ENCODE data around the gene PCED1A.
"Not testable (repeated sequence)": the region's sequence is repeated elsewhere in the genome, so short reads cannot be mapped to it uniquely, and the experiment has no call there.

The PCED1A gene

DNA sequence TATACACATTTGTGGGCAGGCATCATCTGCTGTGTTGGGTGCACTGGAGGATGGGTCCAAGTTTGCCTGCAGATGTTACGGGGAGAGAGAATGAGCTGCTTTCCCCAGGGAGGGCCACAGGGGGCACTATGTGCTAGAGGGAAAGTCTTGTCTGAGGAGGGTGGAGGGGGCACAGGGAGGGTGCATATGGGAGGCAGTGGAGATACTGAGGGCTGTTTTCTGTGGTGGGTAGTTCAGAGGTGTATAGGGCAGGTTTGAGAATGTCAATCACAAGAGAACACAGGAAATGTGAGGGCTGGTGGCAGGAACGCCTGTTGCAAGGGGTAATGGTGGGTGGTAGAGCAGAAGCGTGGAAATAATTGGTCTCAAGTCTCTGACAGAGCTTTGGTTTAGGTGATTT lies 25.2 kb upstream of the PCED1A start:
- DNase-seq (ENCODE audit: low spot score) = no peak

DNA sequence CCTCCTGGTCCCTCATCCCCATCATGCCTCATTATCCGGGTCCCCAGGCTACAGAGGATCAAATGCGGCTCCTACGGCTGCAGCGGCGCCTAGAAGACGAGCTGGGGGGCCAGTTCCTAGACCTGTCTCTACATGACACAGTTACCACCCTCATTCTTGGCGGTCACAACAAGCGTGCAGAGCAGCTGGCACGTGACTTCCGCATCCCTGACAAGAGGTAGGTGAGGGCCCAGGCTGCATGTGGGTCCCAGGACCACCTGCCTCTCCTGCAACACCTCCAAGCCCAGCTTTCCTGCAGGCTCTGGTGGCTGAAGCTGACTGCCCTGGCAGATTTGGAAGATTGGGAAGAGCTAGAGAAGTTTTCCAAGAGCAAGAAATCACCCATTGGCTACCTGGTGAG lies 24.6 kb upstream of the PCED1A start:
- no peak for DNase-seq (ENCODE audit: low spot score)

DNA sequence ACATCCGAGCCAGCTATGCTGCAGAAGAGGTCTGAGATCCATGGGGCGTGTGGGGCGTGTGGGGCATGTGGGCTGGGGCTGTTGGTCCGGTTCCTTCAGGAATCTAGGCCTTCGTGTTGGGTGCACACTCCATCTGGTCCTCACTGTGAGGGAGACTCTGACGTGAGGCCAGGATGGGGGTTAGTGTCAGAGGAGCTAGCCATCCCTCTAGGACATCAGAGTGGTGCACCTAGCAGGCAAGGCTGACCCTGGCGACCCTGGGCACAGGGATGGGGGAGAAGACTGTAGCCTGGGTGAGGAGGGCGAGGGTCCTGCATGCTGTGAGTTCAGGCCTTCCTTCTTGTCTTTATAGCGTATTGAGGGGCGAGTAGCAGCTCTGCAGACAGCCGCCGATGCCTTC lies 24.2 kb upstream of the PCED1A start:
- DNase-seq (ENCODE audit: low spot score) = no peak

GRCh38 chr20:2859330-2860121 lies 19.1 kb upstream of the PCED1A start:
- no peak for DNase-seq (ENCODE audit: low spot score)

GRCh38 chr20:2858591-2858990 lies 18.1 kb upstream of the PCED1A start:
- DNase-seq (ENCODE audit: low spot score) = no peak

GRCh38 chr20:2851086-2851485 lies 10.6 kb upstream of the PCED1A start:
- no peak for DNase-seq (ENCODE audit: low spot score)

DNA sequence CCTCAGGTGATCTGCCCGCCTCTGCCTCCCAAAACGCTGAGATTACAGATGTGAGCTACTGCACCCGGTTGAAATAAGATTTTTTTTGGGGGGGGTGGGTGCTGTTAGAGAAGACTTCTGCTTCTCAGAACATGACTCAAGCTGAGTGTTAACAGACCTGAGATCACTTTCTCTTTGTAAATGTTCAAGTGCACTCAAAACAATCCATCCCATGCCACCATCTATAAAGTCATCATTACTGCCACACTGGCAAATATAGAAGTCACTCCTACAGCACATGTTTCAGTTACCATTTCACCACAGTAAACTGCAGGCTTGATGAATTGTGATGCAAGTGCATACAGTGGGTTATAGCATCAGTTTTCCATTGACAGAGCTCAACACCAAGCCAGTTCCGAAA lies 9.1 kb upstream of the PCED1A start:
- DNase-seq (ENCODE audit: low spot score) = no peak

- no peak for DNase-seq (ENCODE audit: low spot score)
Measured at GRCh38 chr20:2847802-2848201, 7.3 kb upstream of the PCED1A start.

DNA sequence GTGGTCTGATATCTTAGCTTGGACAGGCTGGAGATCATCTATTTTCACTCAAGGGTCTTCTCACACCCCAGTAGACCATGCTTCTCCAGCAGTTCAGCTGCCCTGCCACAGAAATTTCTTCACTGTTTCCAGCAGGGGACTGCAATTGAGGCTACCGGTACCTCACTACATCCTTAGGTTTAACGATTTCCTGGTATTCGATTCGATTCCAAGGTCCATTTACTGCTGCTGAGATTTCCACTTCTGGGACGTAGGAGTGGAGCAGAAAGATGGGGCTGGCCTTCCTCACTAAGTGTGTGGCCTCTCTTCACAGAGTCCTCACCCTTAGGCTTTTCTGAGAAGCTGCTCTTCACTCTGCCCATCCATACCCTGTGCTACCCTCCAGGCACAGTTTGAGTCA lies 6.2 kb upstream of the PCED1A start:
- no peak for DNase-seq (ENCODE audit: low spot score)

- DNase-seq (ENCODE audit: low spot score) = no peak
Measured at GRCh38 chr20:2845607-2846006, 5.2 kb upstream of the PCED1A start.

DNA sequence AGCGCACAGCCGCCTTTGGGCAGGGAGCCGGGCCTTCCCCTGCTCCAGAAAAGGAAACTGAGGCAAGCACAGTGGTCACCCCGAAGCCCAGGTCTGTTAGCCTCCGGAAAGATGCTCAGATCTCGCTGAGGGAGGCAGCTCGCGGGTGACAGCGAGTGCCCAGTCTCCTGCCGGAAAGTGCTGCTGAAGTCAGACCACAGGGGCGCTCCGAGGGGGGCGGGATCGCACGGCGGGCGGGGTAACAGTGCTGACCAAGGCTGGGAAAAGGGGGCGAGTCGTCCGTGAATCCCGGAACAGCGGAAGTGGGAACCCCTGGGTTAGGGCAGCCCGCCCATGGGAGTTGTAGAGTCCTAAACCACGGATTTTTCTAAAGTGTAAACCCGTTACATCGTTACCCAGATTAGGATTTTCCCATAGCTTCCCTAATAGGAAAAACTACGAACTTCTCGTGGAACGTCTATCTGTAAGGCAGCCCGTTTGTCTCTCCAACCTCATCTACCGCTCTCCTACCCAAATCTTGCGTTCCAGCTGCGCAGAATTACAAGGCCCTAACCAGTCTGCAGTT lies 594 bp upstream of the PCED1A start:
- no peak for DNase-seq (ENCODE audit: low spot score)

GRCh38 chr20:2839732-2840137 lies 720 bp downstream of the PCED1A start:
- no peak for DNase-seq (ENCODE audit: low spot score)

DNA sequence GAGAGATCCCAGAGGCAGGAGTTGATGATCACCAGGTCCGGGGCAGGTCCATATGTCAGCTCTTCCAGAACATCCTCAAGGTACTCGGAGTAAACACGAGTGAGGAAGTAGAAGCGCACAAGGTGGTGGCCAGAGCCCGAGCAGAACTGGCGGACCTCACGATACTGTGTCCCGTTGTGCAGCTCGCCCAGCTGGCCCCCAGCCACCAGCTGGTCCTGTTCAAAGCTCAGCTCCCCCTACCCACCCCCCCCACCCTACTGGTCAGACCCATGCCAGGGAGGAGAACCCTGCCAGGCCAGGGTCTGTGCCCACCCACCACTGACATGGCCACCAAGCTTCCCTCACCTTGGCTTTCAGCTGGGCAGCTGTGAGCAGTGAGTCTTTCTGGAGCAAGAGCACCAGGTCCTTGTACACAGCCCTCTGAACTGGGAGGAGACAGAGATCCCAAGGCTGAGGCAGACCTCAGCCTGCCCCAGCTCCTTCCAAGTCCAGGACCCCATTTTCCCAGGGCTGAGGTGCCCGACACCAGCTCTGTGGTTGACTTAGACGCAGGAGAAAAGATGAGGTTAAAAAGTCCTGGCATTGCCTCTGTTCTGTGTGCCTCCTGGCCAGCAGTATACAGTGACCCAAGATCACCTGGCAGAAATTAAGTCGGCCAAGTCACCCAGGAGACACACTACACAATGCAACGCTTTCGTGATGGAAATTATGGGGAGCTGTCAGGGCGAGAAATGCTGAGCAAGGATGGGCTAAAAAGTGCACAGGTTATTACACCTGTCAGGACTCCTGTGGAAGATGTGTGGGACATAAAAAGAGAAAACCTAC lies 1.4 kb downstream of the PCED1A start:
- no peak for DNase-seq (ENCODE audit: low spot score)

DNA sequence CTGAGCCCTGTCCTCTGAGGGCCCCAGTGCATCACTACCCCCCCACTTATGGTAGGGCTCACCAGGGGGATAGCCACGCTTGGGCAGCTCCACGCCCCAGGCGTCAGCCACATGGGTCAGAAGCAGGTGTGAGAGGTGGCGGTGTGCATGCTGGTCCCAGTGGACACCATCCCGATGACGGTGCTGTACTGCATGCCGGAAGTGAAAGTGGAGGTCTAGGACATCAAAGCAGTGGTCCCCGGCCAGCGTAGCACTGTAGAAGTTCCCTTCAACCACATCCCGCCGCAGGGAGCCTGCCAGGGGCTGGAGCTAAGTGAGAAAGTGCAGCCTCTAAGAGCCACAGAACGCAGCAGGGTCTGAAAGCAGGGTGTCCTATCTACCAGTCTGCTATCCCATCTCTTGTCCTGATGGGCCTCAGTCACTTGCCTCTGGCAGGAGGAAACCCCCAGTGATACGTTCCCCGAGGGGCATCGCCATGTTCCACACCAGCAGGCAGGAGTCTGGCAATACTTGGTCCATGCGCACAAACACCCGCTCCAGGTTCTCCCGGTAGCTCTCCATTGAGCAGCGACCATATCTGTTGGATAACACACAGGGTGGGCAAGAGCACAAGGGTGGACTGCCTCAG lies 2.2 kb downstream of the PCED1A start:
- no peak for DNase-seq (ENCODE audit: low spot score)

- no peak for DNase-seq (ENCODE audit: low spot score)
Measured at GRCh38 chr20:2837221-2837960, 3.1 kb downstream of the PCED1A start.

DNA sequence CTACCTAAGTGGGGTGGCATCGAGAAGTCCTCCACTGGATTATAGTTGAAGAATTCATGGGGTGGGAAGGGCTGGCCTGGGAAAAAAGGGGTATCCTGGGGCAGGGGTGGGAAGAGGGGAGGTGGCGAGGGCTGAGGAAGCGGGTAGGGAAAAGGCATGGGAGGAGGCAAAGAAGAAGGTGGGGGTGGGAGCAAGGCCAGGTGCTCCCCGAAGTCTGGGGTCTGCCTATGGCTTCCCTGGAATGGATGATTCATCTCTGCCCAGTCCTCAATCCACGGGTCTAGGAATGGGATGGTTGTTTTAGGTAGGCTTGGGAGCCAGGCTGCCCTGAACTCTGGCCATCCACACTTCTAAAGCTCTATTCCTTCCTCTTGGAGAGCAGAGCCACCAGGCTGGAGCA lies 4.4 kb downstream of the PCED1A start:
- no peak for DNase-seq (ENCODE audit: low spot score)

DNA sequence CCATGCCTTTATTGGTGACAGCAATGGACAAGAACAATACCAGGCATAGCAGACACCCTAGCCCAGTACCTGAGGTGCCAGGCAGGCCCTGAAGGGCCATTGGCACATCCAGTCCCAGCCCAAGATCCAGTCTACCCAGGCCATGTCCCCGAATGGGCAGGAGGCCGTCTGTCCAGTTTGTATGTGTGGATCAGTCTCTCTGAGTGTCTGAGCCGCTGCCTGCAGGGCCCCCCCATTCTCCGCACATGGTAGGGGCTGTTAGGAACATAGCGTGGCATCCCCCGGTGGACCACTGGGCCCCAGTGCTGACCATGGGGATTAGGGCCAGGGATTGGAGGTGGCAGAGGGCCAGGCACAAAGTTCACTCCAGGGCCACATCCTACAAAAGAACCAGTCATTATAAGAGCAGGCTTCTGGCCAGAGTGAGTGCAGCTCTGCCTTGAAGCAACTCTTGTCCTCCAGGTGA lies 5.1 kb downstream of the PCED1A start:
- no peak for DNase-seq (ENCODE audit: low spot score)

DNA sequence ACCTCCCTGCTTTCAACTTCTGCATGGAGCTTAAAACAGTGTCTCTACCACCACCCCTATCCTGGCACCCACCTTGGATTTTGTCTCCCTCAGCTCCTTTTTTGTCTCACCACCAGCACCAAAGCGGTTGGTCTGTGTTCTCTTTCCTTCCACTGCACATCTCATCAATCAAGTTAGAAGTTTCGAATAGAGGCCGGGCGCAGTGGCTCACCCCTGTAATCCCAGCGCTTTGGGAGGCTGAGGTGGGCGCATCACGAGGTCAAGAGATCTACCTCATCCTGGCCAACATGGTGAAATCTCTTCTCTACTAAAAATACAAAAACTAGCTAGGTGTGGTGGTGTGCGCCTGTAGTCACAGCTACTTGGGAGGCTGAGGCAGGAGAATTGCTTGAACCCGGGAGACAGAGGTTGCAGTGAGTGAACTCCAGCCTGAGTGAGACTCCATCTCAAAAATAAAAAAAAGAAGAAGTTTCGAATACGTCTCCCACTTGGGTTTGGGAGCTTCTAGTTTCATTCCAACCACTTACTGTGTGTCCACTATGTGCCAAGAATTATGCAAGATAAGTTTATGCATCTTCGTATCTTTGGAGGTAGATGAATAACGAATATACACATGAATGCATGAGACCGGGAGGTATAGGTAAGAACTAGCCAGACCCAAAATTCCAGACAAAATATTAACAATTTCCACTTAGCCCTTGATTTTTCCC lies 5.9 kb downstream of the PCED1A start:
- no peak for DNase-seq (ENCODE audit: low spot score)

GRCh38 chr20:2833761-2834160 lies 6.7 kb downstream of the PCED1A start:
- no peak for DNase-seq (ENCODE audit: low spot score)

DNA sequence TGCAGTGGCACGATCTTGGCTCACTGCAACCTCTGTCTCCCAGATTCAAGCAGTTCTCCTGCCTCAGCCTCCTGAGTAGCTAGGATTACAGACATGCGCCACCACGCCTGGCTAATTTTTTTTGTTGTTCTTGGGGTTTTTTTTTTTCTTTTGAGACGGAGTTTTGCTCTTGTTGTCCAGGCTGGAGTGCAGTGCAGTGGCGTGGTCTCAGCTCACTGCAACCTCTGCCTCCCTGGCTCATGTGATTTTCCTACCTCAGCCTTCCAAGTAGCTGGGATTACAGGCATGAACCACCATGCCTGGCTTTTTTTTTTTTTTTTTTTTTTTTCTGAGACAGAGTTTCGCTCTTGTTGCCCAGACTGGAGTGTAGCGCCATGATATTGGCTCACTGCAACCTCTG lies 9.2 kb downstream of the PCED1A start:
- not testable (repeated sequence) for DNase-seq (ENCODE audit: low spot score)

- DNase-seq (ENCODE audit: low spot score) = no peak
Measured at GRCh38 chr20:2829376-2829775, 11.1 kb downstream of the PCED1A start.
